B cell (primary cell): ENCODE data around the gene FJX1. TPM values are rescaled to one million over a fixed set of nuclear protein-coding genes. Genes with fewer than 3 reads are reported as not detected.

Experiments
- ATAC-seq: fragments of 200-7000 bp; cut with Tn5 transposase; one replicate; pipeline ENCODE4 v1.10.0; 2021; ENCODE audit warnings: low read depth, mild to moderate bottlenecking, moderate number of reproducible peaks, moderate library complexity
- CTCF ChIA-PET: fragments of 350-600 bp; sonication (Branson Sonifier 250); formaldehyde crosslinking; loops from one replicate; lab custom pipeline; 2021; ENCODE audit warnings: antibody characterized with exemption, inconsistent platforms; lab: Charles Lee
- POLR2A ChIA-PET: fragments of 350-600 bp; sonication (Branson Sonifier 250); formaldehyde crosslinking; loops from one replicate; lab custom pipeline; 2021; ENCODE audit warnings: antibody characterized with exemption; lab: Charles Lee
- DNase-seq: peaks from one replicate; pipeline ENCODE4 v3.0.0; 2013
- H2AFZ ChIP-seq: 2 replicates; pipeline ENCODE4 v1.6.1; 2012; ENCODE audit warnings: mild to moderate bottlenecking, low read depth, low read length; ENCODE audit not compliant: insufficient read depth, poor library complexity, severe bottlenecking
- H3K27ac ChIP-seq, 2 donors: 1 replicate in 1 of 2; 2 replicates in 1 of 2; pipeline ENCODE4 v1.5.1; 2012 to 2013; ENCODE audit warnings: low read length in 2 of 2, mild to moderate bottlenecking in 2 of 2, moderate library complexity in 1 of 2
- H3K27me3 ChIP-seq, 4 experiments: fragments of 200-600 bp in 1 of 4; sonication (generic) in 1 of 4; replicated peaks in 1 of 4; 1 replicate in 2 of 4; 2 replicates in 2 of 4; pipeline versions ENCODE4 v1.6.1 to v1.7.0; 2013 to 2016; ENCODE audit warnings: low read length in 3 of 4, mild to moderate bottlenecking in 2 of 4, mixed read lengths in 1 of 4, moderate library complexity in 1 of 4; ENCODE audit not compliant: insufficient read depth in 4 of 4, control insufficient read depth in 3 of 4; ENCODE audit errors: control extremely low read depth in 1 of 4
- H3K36me3 ChIP-seq, 2 experiments: replicated peaks in 1 of 2; 1 replicate in 1 of 2; 2 replicates in 1 of 2; pipeline versions ENCODE4 v1.6.1 to v1.7.1; 2013; ENCODE audit warnings: low read length in 1 of 2; ENCODE audit not compliant: insufficient read depth in 2 of 2, control insufficient read depth in 1 of 2; ENCODE audit errors: control extremely low read depth in 1 of 2, extremely low read depth in 1 of 2
- H3K4me1 ChIP-seq, 2 donors: fragments of 200-600 bp in 1 of 2; sonication (generic) in 1 of 2; 1 replicate in 1 of 2; 2 replicates in 1 of 2; pipeline versions ENCODE4 v1.5.1 to v1.6.1; 2013 to 2017; ENCODE audit warnings: low read length in 2 of 2; ENCODE audit not compliant: control insufficient read depth in 2 of 2, insufficient read depth in 2 of 2
- H3K4me2 ChIP-seq: replicated peaks from 2 replicates; pipeline ENCODE3; 2012; ENCODE audit warnings: mild to moderate bottlenecking, low read depth, low read length; ENCODE audit not compliant: poor library complexity, severe bottlenecking
- H3K4me3 ChIP-seq, 5 experiments: fragments of 200-600 bp in 1 of 5; sonication (generic) in 1 of 5; 1 replicate in 3 of 5; 2 replicates in 2 of 5; pipeline versions ENCODE4 v1.5.1 to v1.7.0; 2011 to 2016; ENCODE audit warnings: low read length in 4 of 5, mild to moderate bottlenecking in 4 of 5, low read depth in 2 of 5, control low read depth in 1 of 5, moderate library complexity in 1 of 5; ENCODE audit not compliant: insufficient read depth in 1 of 5; ENCODE audit errors: control extremely low read depth in 1 of 5, extremely low read depth in 1 of 5
- H3K79me2 ChIP-seq: fragments of 200-600 bp; sonication (generic); one replicate; pipeline ENCODE4 v1.6.0; 2016; ENCODE audit warnings: low read length; ENCODE audit not compliant: control insufficient read depth, insufficient read depth
- H3K9ac ChIP-seq: fragments of 200-600 bp; sonication (generic); 2 replicates; pipeline ENCODE4 v1.6.1; 2017; ENCODE audit warnings: mild to moderate bottlenecking, low read length, moderate library complexity
- H3K9me3 ChIP-seq, 3 donors: one replicate each; pipeline versions ENCODE4 v1.6.1 to v1.7.1; 2013; ENCODE audit warnings: low read length in 2 of 3; ENCODE audit not compliant: control insufficient read depth in 2 of 3, insufficient read depth in 1 of 3; ENCODE audit errors: control extremely low read depth in 1 of 3
- H4K20me1 ChIP-seq: 2 replicates; pipeline ENCODE4 v1.6.0; 2012; ENCODE audit warnings: mild to moderate bottlenecking, low read length; ENCODE audit not compliant: insufficient read depth, control insufficient read depth, poor library complexity, severe bottlenecking
- H3K27ac Mint-ChIP-seq: one replicate; pipeline ENCODE4 v1.8.0; 2021; ENCODE audit warnings: mixed read lengths
- H3K27me3 Mint-ChIP-seq: one replicate; pipeline ENCODE4 v1.8.0; 2021; ENCODE audit warnings: mixed read lengths
- H3K4me1 Mint-ChIP-seq: one replicate; pipeline ENCODE4 v1.8.0; 2021; ENCODE audit warnings: mixed read lengths
- H3K4me3 Mint-ChIP-seq: one replicate; pipeline ENCODE4 v1.8.0; 2021; ENCODE audit warnings: mixed read lengths
- H3K9me3 Mint-ChIP-seq: one replicate; pipeline ENCODE4 v1.8.0; 2022; ENCODE audit warnings: mixed read lengths; ENCODE audit not compliant: insufficient read depth
- EZH2 ChIP-seq: IDR thresholded peaks from 2 replicates; pipeline ENCODE4 v1.6.1; 2012; ENCODE audit warnings: borderline replicate concordance, low read depth, mild to moderate bottlenecking, moderate library complexity, low read length; ENCODE audit not compliant: insufficient read depth, poor library complexity, severe bottlenecking
- WGBS: methylation state at CpG from one replicate; pipeline ENCODE4 v1.1.5; 2013; ENCODE audit warnings: missing lambda C conversion rate; ENCODE audit not compliant: insufficient coverage; 5-methylcytosine and 5-hydroxymethylcytosine counted together
- intact Hi-C: fragments of 100-400 bp; cut with micrococcal nuclease; formaldehyde crosslinking; loops from one replicate; pipeline ENCODE4 v1.10.0; 2022
- polyA plus RNA-seq: library from polyadenylated mRNA; depleted of rRNA; stranded (reverse); fragments of >200 nt; gene quantifications from 2 replicates; pipeline ENCODE4 v1.2.3, GENCODE V29; 2012
- total RNA-seq, 2 donors: library from RNA; stranded (reverse); fragments of 120-200 nt in 1 of 2; gene quantifications; 1 replicate in 1 of 2; 2 replicates in 1 of 2; pipeline versions ENCODE4 v1.2.3 to v1.2.4, GENCODE V29; 2013 to 2022
- TF ChIP-seq, protein P1 (sequence below): fragments of 200-600 bp; IDR thresholded peaks from one replicate; pipeline ENCODE4 v1.8.0; 2022; ENCODE audit warnings: antibody characterized with exemption, mild to moderate bottlenecking

The FJX1 gene
- total and polyA plus RNA-seq, 2 donors (not counting 1 experiment from before 2014, with no cell fraction given): 0.03 TPM; not detected in 1

DNA sequence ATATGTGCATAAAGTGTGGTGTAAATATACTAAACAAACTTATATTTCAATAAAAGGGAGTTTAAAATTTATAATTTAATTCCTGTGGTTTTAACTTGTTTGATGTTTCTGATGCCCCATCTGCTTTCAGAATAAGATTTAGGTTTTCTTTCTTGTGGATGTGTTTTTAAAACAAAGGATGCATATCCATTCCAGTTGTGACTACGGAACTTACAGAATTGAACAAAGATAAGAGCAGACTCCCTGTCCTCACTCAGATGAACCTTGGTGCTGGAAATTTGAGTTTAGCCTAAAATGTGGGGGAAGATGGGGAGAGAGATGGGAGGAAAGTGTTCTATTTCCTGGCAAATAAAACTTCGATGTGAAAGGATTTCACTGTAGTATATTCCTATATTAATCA is 2.5 kb downstream of the FJX1 start:
- Histone ChIP-seq H3K9ac (no peak overlapping the region), H3K4me1 (peaks cover 17 to 21% of the 10 kb centered on the region in 2 donors), H4K20me1 (no peaks in the 10 kb centered on the region), H3K4me3 (no peak overlapping the region), H3K79me2 (no peaks in the 10 kb centered on the region), H3K4me2 (no peak overlapping the region), H2AFZ (no peak overlapping the region), H3K27me3 (peaks cover 0 to 42% (median 26%) of the 10 kb centered on the region in 4 experiments), H3K36me3 (no peaks in the 10 kb centered on the region), H3K9me3 (peaks cover 0 to 1% (median 0%) of the 10 kb centered on the region in 3 donors), H3K27ac (no peak overlapping the region)
- intact Hi-C loops: no loop called here
- Mint-ChIP-seq H3K9me3 (no peaks in the 10 kb centered on the region), H3K4me1 (peaks cover 16% of the 10 kb centered on the region), H3K27ac (no peak overlapping the region), H3K4me3 (peak overlapping the region; percentile 27), H3K27me3 (peaks cover 56% of the 10 kb centered on the region)
- WGBS: 100% methylated on average over 1 of the region's 2 CpGs
- ChIA-PET CTCF (interaction anchor here (1.0 to 1.1 kb wide), 3 partner anchors 645 to 872 kb away, joined by 3 read pairs; no protein-coding TSS in a partner anchor), POLR2A (no interaction called here)
- DNase-seq: no peak
- TF ChIP-seq, protein P1, sequence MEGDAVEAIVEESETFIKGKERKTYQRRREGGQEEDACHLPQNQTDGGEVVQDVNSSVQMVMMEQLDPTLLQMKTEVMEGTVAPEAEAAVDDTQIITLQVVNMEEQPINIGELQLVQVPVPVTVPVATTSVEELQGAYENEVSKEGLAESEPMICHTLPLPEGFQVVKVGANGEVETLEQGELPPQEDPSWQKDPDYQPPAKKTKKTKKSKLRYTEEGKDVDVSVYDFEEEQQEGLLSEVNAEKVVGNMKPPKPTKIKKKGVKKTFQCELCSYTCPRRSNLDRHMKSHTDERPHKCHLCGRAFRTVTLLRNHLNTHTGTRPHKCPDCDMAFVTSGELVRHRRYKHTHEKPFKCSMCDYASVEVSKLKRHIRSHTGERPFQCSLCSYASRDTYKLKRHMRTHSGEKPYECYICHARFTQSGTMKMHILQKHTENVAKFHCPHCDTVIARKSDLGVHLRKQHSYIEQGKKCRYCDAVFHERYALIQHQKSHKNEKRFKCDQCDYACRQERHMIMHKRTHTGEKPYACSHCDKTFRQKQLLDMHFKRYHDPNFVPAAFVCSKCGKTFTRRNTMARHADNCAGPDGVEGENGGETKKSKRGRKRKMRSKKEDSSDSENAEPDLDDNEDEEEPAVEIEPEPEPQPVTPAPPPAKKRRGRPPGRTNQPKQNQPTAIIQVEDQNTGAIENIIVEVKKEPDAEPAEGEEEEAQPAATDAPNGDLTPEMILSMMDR: no peak
- no peak for TF ChIP-seq EZH2
- no peak for ATAC-seq

GRCh38 chr11:35621620-35622019 is 3.4 kb downstream of the FJX1 start:
- Histone ChIP-seq H3K27ac (no peak overlapping the region), H3K36me3 (no peaks in the 10 kb centered on the region), H3K4me1 (peaks cover 17 to 21% of the 10 kb centered on the region in 2 donors), H3K27me3 (peaks cover 0 to 39% (median 29%) of the 10 kb centered on the region in 4 experiments), H2AFZ (no peak overlapping the region), H4K20me1 (no peaks in the 10 kb centered on the region), H3K9me3 (peaks cover 0 to 1% (median 0%) of the 10 kb centered on the region in 3 donors), H3K4me3 (no peak overlapping the region), H3K9ac (no peak overlapping the region), H3K4me2 (no peak overlapping the region), H3K79me2 (no peaks in the 10 kb centered on the region)
- no peak overlapping the region for H3K4me3 Mint-ChIP-seq
- no peak overlapping the region for H3K27ac Mint-ChIP-seq
- POLR2A ChIA-PET: no interaction called here
- no peaks in the 10 kb centered on the region for H3K9me3 Mint-ChIP-seq
- no peak for TF ChIP-seq EZH2
- TF ChIP-seq, protein P1: no peak
- ATAC-seq: no peak
- peaks cover 16% of the 10 kb centered on the region for H3K4me1 Mint-ChIP-seq
- no CpG with 5 or more reads among the region's 2 CpGs for WGBS
- intact Hi-C loops: no loop called here
- DNase-seq: no peak
- CTCF ChIA-PET: no interaction called here
- peaks cover 58% of the 10 kb centered on the region for H3K27me3 Mint-ChIP-seq
